Fibroblast of mammary gland (primary cell): ENCODE results near the gene ME3.

Source experiments
- DNase-seq: peaks from one replicate; pipeline ENCODE4 v3.0.0-alpha.2; 2010; ENCODE audit warnings: low read depth
- H3K4me3 ChIP-seq: 2 replicates; pipeline ENCODE4 v1.5.1; 2011; ENCODE audit warnings: low read depth, mild to moderate bottlenecking, low read length, moderate library complexity; ENCODE audit not compliant: control insufficient read depth
- CTCF ChIP-seq: conservative IDR thresholded peaks from 2 replicates; pipeline ENCODE4 v1.5.1; 2011; ENCODE audit warnings: low read depth, low read length, inconsistent platforms; ENCODE audit not compliant: control insufficient read depth, insufficient read depth

Gene ME3

GRCh38 chr11:86447763-86448480 lies 224.5 kb downstream of the ME3 start:
- no peak for TF ChIP-seq CTCF
- no peak for DNase-seq

GRCh38 chr11:86446924-86447285 lies 225.5 kb downstream of the ME3 start:
- DNase-seq, result no peak
- no peak overlapping the region for H3K4me3 ChIP-seq
- TF ChIP-seq CTCF, result no peak

More at GRCh38 chr11:86447763-86448480, 224.5 kb downstream of the ME3 start:
- no peak overlapping the region for H3K4me3 ChIP-seq

- H3K4me3 ChIP-seq, result no peak overlapping the region
- TF ChIP-seq CTCF, result no peak
- no peak for DNase-seq
These were observed 226.1 kb downstream of the ME3 start for GRCh38 chr11:86446163-86446923.

GRCh38 chr11:86444981-86445380 lies 227.4 kb downstream of the ME3 start:
- TF ChIP-seq CTCF, result no peak
- no peak overlapping the region for H3K4me3 ChIP-seq
- no peak for DNase-seq

- no peak for DNase-seq
- TF ChIP-seq CTCF, result no peak
- H3K4me3 ChIP-seq, result no peak overlapping the region
These were observed 229.0 kb downstream of the ME3 start for GRCh38 chr11:86443415-86443814.

GRCh38 chr11:86442827-86443226 lies 229.6 kb downstream of the ME3 start:
- no peak overlapping the region for H3K4me3 ChIP-seq
- TF ChIP-seq CTCF, result no peak
- no peak for DNase-seq
